Measurements from ENCODE around the gene RELN.

DNA sequence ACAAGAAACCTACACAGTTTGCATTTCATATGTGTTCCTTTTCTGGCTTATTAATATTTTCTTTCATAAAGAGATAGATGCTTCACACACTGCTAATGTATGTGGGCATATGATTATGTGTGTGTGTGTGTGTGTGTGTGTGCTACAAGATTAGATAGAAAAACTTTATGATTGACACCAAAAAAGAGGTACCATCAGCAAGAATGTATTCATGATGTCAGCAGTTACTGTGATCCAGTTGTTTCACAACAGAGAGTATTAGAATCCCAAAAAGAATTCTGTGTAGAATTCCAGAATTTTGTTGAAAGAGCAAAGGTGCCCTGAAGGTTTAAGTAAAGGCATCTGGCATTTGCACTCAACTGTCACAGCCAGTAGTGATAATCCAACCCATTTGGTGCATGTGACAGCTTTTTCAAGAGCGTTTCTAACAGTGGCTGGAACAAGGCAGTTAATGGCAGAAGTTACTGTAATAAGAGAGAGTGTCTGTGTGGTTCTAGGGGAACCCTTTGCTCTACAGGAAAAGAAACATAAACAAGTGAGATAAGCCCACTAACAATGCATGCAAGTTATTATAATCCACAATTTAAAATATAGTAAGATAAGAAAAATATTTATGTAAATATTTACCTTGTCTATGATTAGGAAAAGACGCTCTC is 16.6 kb downstream of the RELN start:
- TF ChIP-seq, protein P1, sequence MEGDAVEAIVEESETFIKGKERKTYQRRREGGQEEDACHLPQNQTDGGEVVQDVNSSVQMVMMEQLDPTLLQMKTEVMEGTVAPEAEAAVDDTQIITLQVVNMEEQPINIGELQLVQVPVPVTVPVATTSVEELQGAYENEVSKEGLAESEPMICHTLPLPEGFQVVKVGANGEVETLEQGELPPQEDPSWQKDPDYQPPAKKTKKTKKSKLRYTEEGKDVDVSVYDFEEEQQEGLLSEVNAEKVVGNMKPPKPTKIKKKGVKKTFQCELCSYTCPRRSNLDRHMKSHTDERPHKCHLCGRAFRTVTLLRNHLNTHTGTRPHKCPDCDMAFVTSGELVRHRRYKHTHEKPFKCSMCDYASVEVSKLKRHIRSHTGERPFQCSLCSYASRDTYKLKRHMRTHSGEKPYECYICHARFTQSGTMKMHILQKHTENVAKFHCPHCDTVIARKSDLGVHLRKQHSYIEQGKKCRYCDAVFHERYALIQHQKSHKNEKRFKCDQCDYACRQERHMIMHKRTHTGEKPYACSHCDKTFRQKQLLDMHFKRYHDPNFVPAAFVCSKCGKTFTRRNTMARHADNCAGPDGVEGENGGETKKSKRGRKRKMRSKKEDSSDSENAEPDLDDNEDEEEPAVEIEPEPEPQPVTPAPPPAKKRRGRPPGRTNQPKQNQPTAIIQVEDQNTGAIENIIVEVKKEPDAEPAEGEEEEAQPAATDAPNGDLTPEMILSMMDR (conservative IDR thresholded peaks at IDR 0.05; ENCODE audit: low read depth, low read length): no peak
- TF ChIP-seq EZH2 (IDR thresholded peaks at IDR 0.05; ENCODE audit: low read length, unreplicated experiment) (no peak), EZH2phosphoT487 (IDR thresholded peaks at IDR 0.05; ENCODE audit: borderline replicate concordance, low read length) (no peak)
